GM12892 (cell line): ENCODE results near the gene SLC29A1.

Experiments used
- DNase-seq: peaks from one replicate; pipeline ENCODE4 v3.0.0; 2011; ENCODE audit not compliant: insufficient read length
- FAIRE-seq: peaks from 2 replicates; lab custom pipeline; 2011; peaks lifted over from hg19 to GRCh38; lab: Jason Lieb, UNC
- POLR2A ChIP-seq: IDR thresholded peaks from 2 replicates; pipeline ENCODE4 v1.6.1; 2011; ENCODE audit warnings: low read depth, low read length, control low read depth
- POLR2AphosphoS5 ChIP-seq: IDR thresholded peaks from 2 replicates; pipeline ENCODE4 v1.6.1; 2011; ENCODE audit warnings: low read depth, low read length, control low read depth
- TAF1 ChIP-seq: IDR thresholded peaks from 2 replicates; pipeline ENCODE4 v1.6.1; 2011; ENCODE audit warnings: low read depth, mild to moderate bottlenecking, control low read depth, low read length, borderline replicate concordance

The SLC29A1 gene

GRCh38 chr6:44219053-44219814, 4.2 kb upstream of the SLC29A1 start:
- FAIRE-seq, result peak; percentile 69
- peak; percentile 71 for DNase-seq

GRCh38 chr6:44219815-44220784, 3.3 kb upstream of the SLC29A1 start:
- no peak for TF ChIP-seq POLR2AphosphoS5
- TF ChIP-seq POLR2A, result no peak
- TF ChIP-seq TAF1, result no peak
- no peak for DNase-seq
- FAIRE-seq, result no peak

More at GRCh38 chr6:44219053-44219814, 4.2 kb upstream of the SLC29A1 start:
- TF ChIP-seq POLR2AphosphoS5 (peak; percentile 60), TAF1 (peak; percentile 23; the same call in 1 of the 2 replicates), POLR2A (peak; percentile 79)

- FAIRE-seq (no peak), DNase-seq (no peak)
- no peak for TF ChIP-seq POLR2A
- TF ChIP-seq TAF1, result no peak
- TF ChIP-seq POLR2AphosphoS5, result no peak
Measured at GRCh38 chr6:44220913-44221290, 2.5 kb upstream of the SLC29A1 start.

GRCh38 chr6:44221291-44221960, 2.0 kb upstream of the SLC29A1 start:
- peak; percentile 24 for FAIRE-seq
- peak; percentile 72 for DNase-seq
- no peak for TF ChIP-seq TAF1
- TF ChIP-seq POLR2A, result no peak
- no peak for TF ChIP-seq POLR2AphosphoS5

- FAIRE-seq, result no peak
- TF ChIP-seq TAF1 (no peak), POLR2A (no peak), POLR2AphosphoS5 (no peak)
- DNase-seq, result no peak
Measured at GRCh38 chr6:44221961-44222335, 1.4 kb upstream of the SLC29A1 start.

GRCh38 chr6:44222486-44223318, 693 bp upstream of the SLC29A1 start:
- TF ChIP-seq TAF1 (no peak), POLR2A (no peak), POLR2AphosphoS5 (no peak)
- DNase-seq (no peak), FAIRE-seq (no peak)

- FAIRE-seq, result peak; percentile 71
- no peak for DNase-seq
- TF ChIP-seq TAF1, result no peak
- peak; percentile 2; the same call in 1 of the 2 replicates for TF ChIP-seq POLR2AphosphoS5
- no peak for TF ChIP-seq POLR2A
Measured at GRCh38 chr6:44224029-44224964, 902 bp downstream of the SLC29A1 start.

GRCh38 chr6:44224965-44225305, 1.5 kb downstream of the SLC29A1 start:
- DNase-seq (no peak), FAIRE-seq (no peak)
- TF ChIP-seq TAF1 (no peak), POLR2A (no peak), POLR2AphosphoS5 (no peak)

GRCh38 chr6:44225579-44226325, 2.4 kb downstream of the SLC29A1 start:
- no peak for DNase-seq
- no peak for FAIRE-seq

More at GRCh38 chr6:44225579-44226325, 2.4 kb downstream of the SLC29A1 start:
- TF ChIP-seq TAF1, result no peak
- no peak for TF ChIP-seq POLR2AphosphoS5
- no peak for TF ChIP-seq POLR2A
